ENCODE measurements around the gene KL. TPM values are rescaled to one million over a fixed set of nuclear protein-coding genes. Genes with fewer than 3 reads are reported as not detected.

The KL gene
- total RNA-seq, 6 experiments from 2014 or later: 0.07 TPM; not detected in 5

- no peak for TF ChIP-seq CTCF (IDR thresholded peaks at IDR 0.05)
- Mint-ChIP-seq H3K27me3 (ENCODE audit: insufficient read depth) (no peaks in the 10 kb centered on the region; the same call in none of the 2 replicates), H3K36me3 (ENCODE audit: low read depth) (peaks cover 13% of the 10 kb centered on the region; the same call in 1 of the 2 replicates), H3K4me1 (ENCODE audit: low read depth) (peaks cover 15% of the 10 kb centered on the region), H3K27ac (no peak overlapping the region), H3K4me3 (no peak overlapping the region), H3K9me3 (peaks cover 8% of the 10 kb centered on the region; the same call in 1 of the 2 replicates)
- no peak for DNase-seq
Observed at GRCh38 chr13:33096886-33097605, 80.8 kb downstream of the KL start.

DNA sequence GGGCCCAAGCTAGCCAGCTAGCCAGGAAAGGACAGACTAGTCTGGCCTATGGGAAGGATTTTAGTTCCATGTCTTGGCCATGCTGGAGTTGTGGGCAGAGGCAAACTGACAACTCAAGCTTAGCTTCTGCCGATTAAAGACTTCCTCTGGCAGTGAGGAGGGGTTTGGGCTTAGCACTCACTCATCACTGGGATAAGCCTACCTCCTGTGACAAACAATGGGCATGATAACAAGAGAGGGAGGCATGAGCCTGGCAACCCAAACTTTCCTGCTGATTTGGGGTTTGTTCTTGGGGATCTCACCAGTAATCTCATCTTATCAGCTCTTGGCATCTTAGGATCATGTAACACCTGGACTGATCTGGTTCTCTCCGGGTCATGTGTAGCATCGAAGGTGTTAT, 83.6 kb downstream of the KL start:
- H3K27me3 Mint-ChIP-seq (ENCODE audit: insufficient read depth): peaks cover 2% of the 10 kb centered on the region
- no peak overlapping the region for H3K4me3 Mint-ChIP-seq
- no peak overlapping the region for H3K27ac Mint-ChIP-seq

GRCh38 chr13:33100886-33101285, 84.7 kb downstream of the KL start:
- H3K27ac Mint-ChIP-seq: no peak overlapping the region
- H3K9me3 Mint-ChIP-seq: peaks cover 8% of the 10 kb centered on the region; the same call in 1 of the 2 replicates
- peaks cover 2% of the 10 kb centered on the region for H3K27me3 Mint-ChIP-seq (ENCODE audit: insufficient read depth)
- peaks cover 46% of the 10 kb centered on the region for H3K36me3 Mint-ChIP-seq (ENCODE audit: low read depth)
- H3K4me1 Mint-ChIP-seq (ENCODE audit: low read depth): peaks cover 21% of the 10 kb centered on the region
- no peak for DNase-seq
- no peak overlapping the region for H3K4me3 Mint-ChIP-seq
- TF ChIP-seq CTCF (IDR thresholded peaks at IDR 0.05): no peak

More for the DNA sequence above, 83.6 kb downstream of the KL start:
- DNase-seq: no peak
- TF ChIP-seq CTCF (IDR thresholded peaks at IDR 0.05): no peak
- peaks cover 21% of the 10 kb centered on the region for H3K4me1 Mint-ChIP-seq (ENCODE audit: low read depth)
- H3K36me3 Mint-ChIP-seq (ENCODE audit: low read depth): peaks cover 37% of the 10 kb centered on the region
- H3K9me3 Mint-ChIP-seq: peaks cover 8% of the 10 kb centered on the region; the same call in 1 of the 2 replicates

- no peak for DNase-seq
- Mint-ChIP-seq H3K4me3 (no peak overlapping the region), H3K27me3 (ENCODE audit: insufficient read depth) (peaks cover 2% of the 10 kb centered on the region), H3K36me3 (ENCODE audit: low read depth) (peaks cover 55% of the 10 kb centered on the region), H3K27ac (no peak overlapping the region), H3K4me1 (ENCODE audit: low read depth) (peaks cover 29% of the 10 kb centered on the region), H3K9me3 (peaks cover 8% of the 10 kb centered on the region; the same call in 1 of the 2 replicates)
- no peak for TF ChIP-seq CTCF (IDR thresholded peaks at IDR 0.05)
Observed at GRCh38 chr13:33101835-33102234, 85.6 kb downstream of the KL start.

DNA sequence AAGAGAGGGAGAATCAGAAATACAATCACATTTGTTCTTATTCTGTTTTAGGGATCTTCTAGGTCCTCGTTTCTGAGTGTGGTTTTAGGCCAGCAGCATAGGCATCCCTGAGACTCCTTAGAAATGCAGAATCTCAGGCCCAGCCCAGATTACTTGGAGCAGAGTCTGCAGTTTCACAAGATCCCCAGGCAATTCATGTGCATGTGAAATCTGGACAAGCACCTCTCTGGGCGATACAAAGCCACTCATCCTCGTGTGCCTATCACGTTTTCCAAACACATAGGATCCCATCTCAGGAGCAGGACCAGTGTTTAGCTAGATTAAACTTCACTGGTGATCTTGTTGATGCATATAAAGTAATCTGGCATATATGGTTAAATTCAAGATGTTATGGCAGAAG, 87.2 kb downstream of the KL start:
- Mint-ChIP-seq H3K36me3 (ENCODE audit: low read depth) (peaks cover 64% of the 10 kb centered on the region), H3K9me3 (peaks cover 2% of the 10 kb centered on the region; the same call in 1 of the 2 replicates), H3K27ac (no peak overlapping the region), H3K4me1 (ENCODE audit: low read depth) (peaks cover 45% of the 10 kb centered on the region), H3K27me3 (ENCODE audit: insufficient read depth) (peaks cover 12% of the 10 kb centered on the region), H3K4me3 (no peak overlapping the region)
- no peak for DNase-seq
- TF ChIP-seq CTCF (IDR thresholded peaks at IDR 0.05): no peak
